Measurements from ENCODE around the gene OR2L3.

GRCh38 chr1:248015803-248016202 is 30.8 kb upstream of the OR2L3 start:
- TF ChIP-seq LEF1 (IDR thresholded peaks at IDR 0.05; ENCODE audit: borderline replicate concordance) (no peak), FOXK2 (IDR thresholded peaks at IDR 0.05) (no peak), ZNF384 (IDR thresholded peaks at IDR 0.05) (no peak)
